Measurements from ENCODE around the gene FCHSD2.
"Not testable (repeated sequence)": the region's sequence is repeated elsewhere in the genome, so short reads cannot be mapped to it uniquely, and the experiment has no call there.

FCHSD2 gene

GRCh38 chr11:72918851-72919250, 223.3 kb downstream of the FCHSD2 start:
- DNase-seq = no peak

- no peak for DNase-seq
Measured at GRCh38 chr11:72912253-72912652, 229.9 kb downstream of the FCHSD2 start.

GRCh38 chr11:72909558-72910388, 232.3 kb downstream of the FCHSD2 start:
- not testable (repeated sequence) for DNase-seq

- no peak for DNase-seq
Measured at GRCh38 chr11:72908032-72908676, 234.0 kb downstream of the FCHSD2 start.

- DNase-seq = no peak
Measured at GRCh38 chr11:72904016-72904415, 238.1 kb downstream of the FCHSD2 start.

GRCh38 chr11:72901374-72901773, 240.7 kb downstream of the FCHSD2 start:
- no peak for DNase-seq

- no peak for DNase-seq
Measured at GRCh38 chr11:72900013-72900412, 242.1 kb downstream of the FCHSD2 start.

GRCh38 chr11:72899238-72899637, 242.9 kb downstream of the FCHSD2 start:
- no peak for DNase-seq

- DNase-seq = no peak
Measured at GRCh38 chr11:72897506-72897905, 244.6 kb downstream of the FCHSD2 start.

- DNase-seq = no peak
Measured at GRCh38 chr11:72896431-72896830, 245.7 kb downstream of the FCHSD2 start.

- DNase-seq = no peak
Measured at GRCh38 chr11:72890881-72891280, 251.2 kb downstream of the FCHSD2 start.

- DNase-seq = no peak
Measured at GRCh38 chr11:72886619-72887018, 255.5 kb downstream of the FCHSD2 start.

- DNase-seq = no peak
Measured at GRCh38 chr11:72885749-72886609, 256.1 kb downstream of the FCHSD2 start.

GRCh38 chr11:72876147-72876546, 266.0 kb downstream of the FCHSD2 start:
- no peak for DNase-seq

GRCh38 chr11:72875736-72876135, 266.4 kb downstream of the FCHSD2 start:
- DNase-seq = no peak

- no peak for DNase-seq
Measured at GRCh38 chr11:72872012-72872411, 270.1 kb downstream of the FCHSD2 start.

GRCh38 chr11:72871119-72871518, 271.0 kb downstream of the FCHSD2 start:
- no peak for DNase-seq

- DNase-seq = no peak
Measured at GRCh38 chr11:72869831-72870230, 272.3 kb downstream of the FCHSD2 start.

GRCh38 chr11:72867970-72868369, 274.1 kb downstream of the FCHSD2 start:
- no peak for DNase-seq

GRCh38 chr11:72864702-72865655, 277.1 kb downstream of the FCHSD2 start:
- no peak for DNase-seq

GRCh38 chr11:72863916-72864315, 278.2 kb downstream of the FCHSD2 start:
- DNase-seq = no peak

- no peak for DNase-seq
Measured at GRCh38 chr11:72863091-72863490, 279.0 kb downstream of the FCHSD2 start.
